Smooth muscle cell (in vitro differentiated cells): Measurements from ENCODE around the gene PRRG2. TPM values are rescaled to one million over a fixed set of nuclear protein-coding genes. Genes with fewer than 3 reads are reported as not detected.

Experiments
- DNase-seq: peaks from one replicate; lab custom pipeline; 2025; ENCODE audit not compliant: unreplicated experiment; lab: John Stamatoyannopoulos, UW
- H2AFZ ChIP-seq: fragments of 200-600 bp; sonication (generic); 2 replicates; pipeline ENCODE4 v1.6.0; 2016; ENCODE audit warnings: antibody characterized with exemption, low read depth, mild to moderate bottlenecking
- H3F3A ChIP-seq: fragments of 200-600 bp; sonication (generic); 2 replicates; pipeline ENCODE4 v1.6.0; 2017; ENCODE audit warnings: antibody characterized with exemption, low read depth
- H3K27ac ChIP-seq: fragments of 200-600 bp; sonication (generic); 2 replicates; pipeline ENCODE4 v1.5.1; 2016; ENCODE audit warnings: low read depth, mild to moderate bottlenecking
- H3K27me3 ChIP-seq: fragments of 200-600 bp; sonication (generic); 2 replicates; pipeline ENCODE4 v1.6.1; 2016; ENCODE audit warnings: low read depth, mild to moderate bottlenecking
- H3K36me3 ChIP-seq: fragments of 200-600 bp; sonication (generic); 2 replicates; pipeline ENCODE4 v1.5.1; 2016; ENCODE audit warnings: low read depth
- H3K4me1 ChIP-seq: fragments of 200-600 bp; sonication (generic); 2 replicates; pipeline ENCODE4 v1.5.1; 2016; ENCODE audit warnings: low read depth
- H3K4me2 ChIP-seq: fragments of 200-600 bp; sonication (generic); 2 replicates; pipeline ENCODE4 v1.6.0; 2016; ENCODE audit warnings: mild to moderate bottlenecking
- H3K4me3 ChIP-seq: fragments of 200-600 bp; sonication (generic); 2 replicates; pipeline ENCODE4 v1.5.1; 2016; ENCODE audit warnings: mild to moderate bottlenecking
- H3K79me2 ChIP-seq: fragments of 200-600 bp; sonication (generic); 2 replicates; pipeline ENCODE4 v1.6.0; 2016; ENCODE audit warnings: low read depth, mild to moderate bottlenecking
- H3K9ac ChIP-seq: fragments of 200-600 bp; sonication (generic); 2 replicates; pipeline ENCODE4 v1.6.0; 2016; ENCODE audit warnings: low read depth
- H3K9me3 ChIP-seq: fragments of 200-600 bp; sonication (generic); replicated peaks from 2 replicates; pipeline ENCODE4 v1.5.1; 2016; ENCODE audit warnings: low read depth
- H4K20me1 ChIP-seq: fragments of 200-600 bp; sonication (generic); 2 replicates; pipeline ENCODE4 v1.6.0; 2016; ENCODE audit warnings: low read depth
- CTCF ChIP-seq: fragments of 200-600 bp; sonication (generic); IDR thresholded peaks from 2 replicates; pipeline ENCODE4 v1.5.1; 2017; ENCODE audit warnings: borderline replicate concordance, mild to moderate bottlenecking, antibody characterized with exemption; ENCODE audit not compliant: insufficient read depth, poor library complexity, severe bottlenecking
- WGBS: methylation state at CpG from one replicate; pipeline ENCODE4 v1.1.7; 2016; ENCODE audit warnings: low lambda C conversion rate; 5-methylcytosine and 5-hydroxymethylcytosine counted together
- polyA plus RNA-seq: library from polyadenylated mRNA; unstranded; fragments of >200 nt; fragmentation: Nextera tagmentation; extraction: Ambion mirVana; gene quantifications from 2 replicates; pipeline ENCODE4 v1.2.1, GENCODE V29; 2016
- total RNA-seq: library from RNA; depleted of rRNA; stranded (reverse); fragments of >200 nt; gene quantifications from 2 replicates; pipeline ENCODE4 v1.2.3, GENCODE V29; 2014

The PRRG2 gene
- total and polyA plus RNA-seq, 2 experiments from 2014 or later: 0.24 to 13.5 TPM

GRCh38 chr19:49541914-49542313 is 39.2 kb upstream of the PRRG2 start:
- Histone ChIP-seq H4K20me1 (peaks cover 35% of the 10 kb centered on the region), H3K4me1 (no peaks in the 10 kb centered on the region), H3K9me3 (no peaks in the 10 kb centered on the region), H3K27me3 (no peaks in the 10 kb centered on the region), H3K9ac (no peak overlapping the region), H3K4me2 (no peak overlapping the region), H3K4me3 (no peak overlapping the region), H3K79me2 (no peaks in the 10 kb centered on the region), H3F3A (no peaks in the 10 kb centered on the region), H3K36me3 (no peaks in the 10 kb centered on the region), H3K27ac (no peak overlapping the region), H2AFZ (no peak overlapping the region)
- no peak for TF ChIP-seq CTCF
- 92% methylated on average over 6 of the region's 6 CpGs for WGBS
- DNase-seq: no peak

DNA sequence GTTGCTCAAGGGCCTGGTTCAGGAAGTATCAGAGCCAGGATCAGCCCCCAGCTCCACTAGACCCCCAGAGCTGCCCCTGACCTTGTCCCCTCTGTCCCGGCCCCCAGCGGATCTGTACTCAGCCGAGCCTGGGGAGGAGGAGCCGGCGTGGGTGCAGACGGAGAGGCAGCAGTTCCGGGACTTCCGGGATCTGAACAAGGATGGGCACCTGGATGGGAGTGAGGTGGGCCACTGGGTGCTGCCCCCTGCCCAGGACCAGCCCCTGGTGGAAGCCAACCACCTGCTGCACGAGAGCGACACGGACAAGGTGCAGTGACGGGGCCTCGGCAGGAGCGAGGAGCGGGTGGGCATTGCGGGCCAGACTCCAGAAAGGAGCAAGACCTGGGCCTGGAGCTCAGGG is 38.7 kb upstream of the PRRG2 start:
- Histone ChIP-seq H3K4me1 (no peaks in the 10 kb centered on the region), H2AFZ (no peak overlapping the region), H3K4me2 (no peak overlapping the region), H3K36me3 (no peaks in the 10 kb centered on the region), H3K9me3 (no peaks in the 10 kb centered on the region), H3K27me3 (no peaks in the 10 kb centered on the region), H3K9ac (no peak overlapping the region), H3K27ac (no peak overlapping the region), H3K4me3 (no peak overlapping the region), H3K79me2 (no peaks in the 10 kb centered on the region), H3F3A (no peaks in the 10 kb centered on the region), H4K20me1 (peaks cover 35% of the 10 kb centered on the region)
- WGBS: 97% methylated on average over 16 of the region's 16 CpGs
- DNase-seq: no peak
- TF ChIP-seq CTCF: no peak

DNA sequence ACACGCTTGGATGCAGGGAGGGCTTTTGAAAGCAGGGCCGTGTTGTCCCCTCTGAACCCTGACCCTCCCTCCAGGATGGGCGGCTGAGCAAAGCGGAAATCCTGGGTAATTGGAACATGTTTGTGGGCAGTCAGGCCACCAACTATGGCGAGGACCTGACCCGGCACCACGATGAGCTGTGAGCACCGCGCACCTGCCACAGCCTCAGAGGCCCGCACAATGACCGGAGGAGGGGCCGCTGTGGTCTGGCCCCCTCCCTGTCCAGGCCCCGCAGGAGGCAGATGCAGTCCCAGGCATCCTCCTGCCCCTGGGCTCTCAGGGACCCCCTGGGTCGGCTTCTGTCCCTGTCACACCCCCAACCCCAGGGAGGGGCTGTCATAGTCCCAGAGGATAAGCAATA is 38.1 kb upstream of the PRRG2 start:
- H4K20me1 ChIP-seq: peaks cover 37% of the 10 kb centered on the region
- H3K36me3 ChIP-seq: no peaks in the 10 kb centered on the region
- H3K4me2 ChIP-seq: no peak overlapping the region
- WGBS: 97% methylated on average over 11 of the region's 14 CpGs
- no peaks in the 10 kb centered on the region for H3F3A ChIP-seq
- no peak for TF ChIP-seq CTCF
- no peak overlapping the region for H2AFZ ChIP-seq
- no peak overlapping the region for H3K4me3 ChIP-seq
- no peak overlapping the region for H3K9ac ChIP-seq
- H3K79me2 ChIP-seq: no peaks in the 10 kb centered on the region
- no peak overlapping the region for H3K27ac ChIP-seq
- H3K27me3 ChIP-seq: no peaks in the 10 kb centered on the region
- H3K4me1 ChIP-seq: no peaks in the 10 kb centered on the region
- DNase-seq: no peak
- no peaks in the 10 kb centered on the region for H3K9me3 ChIP-seq

DNA sequence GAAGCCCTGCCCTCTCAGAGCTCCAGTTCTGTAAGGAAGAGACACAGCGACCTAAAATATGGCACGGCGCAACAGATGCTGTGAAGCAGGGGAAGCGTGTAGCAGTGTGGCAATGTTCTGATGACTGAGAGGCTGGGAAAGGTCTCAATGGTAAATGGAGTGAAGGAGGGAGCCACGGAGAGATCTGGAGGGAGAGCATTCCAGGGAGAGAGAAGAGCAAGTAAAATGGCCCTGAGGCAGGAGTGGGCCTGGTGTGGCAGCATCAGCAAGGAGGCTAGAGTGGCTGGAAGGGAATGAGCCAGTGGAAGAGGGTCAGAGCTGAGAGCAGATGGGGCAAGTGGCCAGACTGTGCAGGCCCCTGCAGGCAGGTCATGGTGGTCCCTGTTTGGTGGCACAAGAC is 37.0 kb upstream of the PRRG2 start:
- H3K4me3 ChIP-seq: no peak overlapping the region
- no peak for DNase-seq
- no peak overlapping the region for H3K4me2 ChIP-seq
- TF ChIP-seq CTCF: no peak
- no peaks in the 10 kb centered on the region for H3K36me3 ChIP-seq
- H3F3A ChIP-seq: no peaks in the 10 kb centered on the region
- H3K27ac ChIP-seq: no peak overlapping the region
- H3K9ac ChIP-seq: no peak overlapping the region
- WGBS: 90% methylated on average over 5 of the region's 5 CpGs
- H2AFZ ChIP-seq: no peak overlapping the region
- peaks cover 35% of the 10 kb centered on the region for H4K20me1 ChIP-seq
- H3K79me2 ChIP-seq: no peaks in the 10 kb centered on the region
- H3K4me1 ChIP-seq: no peaks in the 10 kb centered on the region
- no peaks in the 10 kb centered on the region for H3K27me3 ChIP-seq
- H3K9me3 ChIP-seq: no peaks in the 10 kb centered on the region
